ENCODE results near the gene TBCD.

- no peak for TF ChIP-seq POLR2A (IDR thresholded peaks at IDR 0.05)
- TF ChIP-seq, protein P1, sequence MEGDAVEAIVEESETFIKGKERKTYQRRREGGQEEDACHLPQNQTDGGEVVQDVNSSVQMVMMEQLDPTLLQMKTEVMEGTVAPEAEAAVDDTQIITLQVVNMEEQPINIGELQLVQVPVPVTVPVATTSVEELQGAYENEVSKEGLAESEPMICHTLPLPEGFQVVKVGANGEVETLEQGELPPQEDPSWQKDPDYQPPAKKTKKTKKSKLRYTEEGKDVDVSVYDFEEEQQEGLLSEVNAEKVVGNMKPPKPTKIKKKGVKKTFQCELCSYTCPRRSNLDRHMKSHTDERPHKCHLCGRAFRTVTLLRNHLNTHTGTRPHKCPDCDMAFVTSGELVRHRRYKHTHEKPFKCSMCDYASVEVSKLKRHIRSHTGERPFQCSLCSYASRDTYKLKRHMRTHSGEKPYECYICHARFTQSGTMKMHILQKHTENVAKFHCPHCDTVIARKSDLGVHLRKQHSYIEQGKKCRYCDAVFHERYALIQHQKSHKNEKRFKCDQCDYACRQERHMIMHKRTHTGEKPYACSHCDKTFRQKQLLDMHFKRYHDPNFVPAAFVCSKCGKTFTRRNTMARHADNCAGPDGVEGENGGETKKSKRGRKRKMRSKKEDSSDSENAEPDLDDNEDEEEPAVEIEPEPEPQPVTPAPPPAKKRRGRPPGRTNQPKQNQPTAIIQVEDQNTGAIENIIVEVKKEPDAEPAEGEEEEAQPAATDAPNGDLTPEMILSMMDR (IDR thresholded peaks at IDR 0.05): no peak
- no peak for TF ChIP-seq POLR2AphosphoS5 (IDR thresholded peaks at IDR 0.05)
- no peak for TF ChIP-seq EP300 (IDR thresholded peaks at IDR 0.05)
These were observed 47.7 kb downstream of the TBCD start for GRCh38 chr17:82799591-82799990.
